Suprapubic skin (tissue), 4 donors: ENCODE results near the gene KCNG2.

Experiments
- CTCF ChIP-seq, 2 donors: fragments of 200-600 bp in 1 of 2; fragments of 450-650 bp in 1 of 2; sonication (generic) in 1 of 2; IDR thresholded peaks; one replicate each; pipeline ENCODE4 v1.5.1; 2016 to 2019; ENCODE audit warnings: antibody characterized with exemption in 2 of 2, mild to moderate bottlenecking in 1 of 2, moderate library complexity in 1 of 2
- EP300 ChIP-seq: sonication (generic); formaldehyde crosslinking; IDR thresholded peaks from one replicate; pipeline ENCODE4 v1.6.1; 2017; ENCODE audit warnings: antibody characterized with exemption
- POLR2A ChIP-seq, 2 donors: fragments of 450-650 bp; IDR thresholded peaks; one replicate each; pipeline ENCODE4 v1.6.1; 2017; ENCODE audit warnings: antibody characterized with exemption in 2 of 2, mild to moderate bottlenecking in 2 of 2, moderate library complexity in 2 of 2
- POLR2AphosphoS5 ChIP-seq, 3 donors: sonication (generic); formaldehyde crosslinking; IDR thresholded peaks; one replicate each; pipeline ENCODE4 v1.6.1; 2017; ENCODE audit warnings: antibody characterized with exemption in 3 of 3

DNA sequence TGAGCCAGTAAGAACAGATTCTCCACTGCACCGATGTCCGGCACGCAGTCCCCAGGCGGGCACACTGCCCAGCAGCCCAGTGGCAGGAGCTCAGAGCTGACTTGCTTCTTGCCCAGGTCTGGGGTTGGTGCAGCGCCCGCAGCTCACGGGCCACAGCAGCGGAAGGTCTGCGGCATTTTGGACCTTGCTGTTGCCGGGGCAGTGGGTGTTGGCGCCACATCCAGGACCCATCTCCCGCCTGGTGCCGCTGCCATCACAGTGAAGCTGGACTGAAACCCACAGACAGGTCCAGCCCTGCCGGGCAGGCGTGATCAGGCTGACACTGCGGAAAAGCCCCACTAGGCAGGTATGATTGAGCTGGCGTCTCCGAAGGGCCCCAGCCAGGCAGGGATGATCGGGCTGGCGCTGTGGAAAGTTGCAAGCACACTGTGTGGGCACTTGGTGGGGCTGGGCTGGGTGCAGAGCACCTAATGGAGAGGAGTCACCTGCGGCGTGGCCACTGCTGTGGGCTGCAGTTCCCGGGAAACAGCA, 78.3 kb downstream of the KCNG2 start:
- no peak for TF ChIP-seq CTCF (IDR thresholded peaks at IDR 0.05)
- no peak for TF ChIP-seq POLR2AphosphoS5 (IDR thresholded peaks at IDR 0.05)
- TF ChIP-seq POLR2A (IDR thresholded peaks at IDR 0.05), result no peak
- TF ChIP-seq EP300, result no peak
